HT-29 (cell line): ENCODE data around the gene CBLC. TPM values are rescaled to one million over a fixed set of nuclear protein-coding genes. Genes with fewer than 3 reads are reported as not detected.
A peak's percentile ranks its signal among the peaks of the same experiment; 100 is the strongest.

Experiments
- DNase-seq: peaks from one replicate; pipeline ENCODE4 v3.0.0-alpha.2; 2015; ENCODE audit warnings: low spot score
- total RNA-seq: library from RNA; depleted of rRNA; stranded (reverse); fragments of >200 nt; shearing (Covaris generic); gene quantifications from 2 replicates; pipeline ENCODE4 v1.2.3, GENCODE V29; 2014; rRNA removed

The CBLC gene
- total RNA-seq: 79.7 and 93.2 TPM in 2 replicates

GRCh38 chr19:44777715-44778347 lies at the start of gene CBLC:
TSS of gene CBLC (plus strand) at chr19:44777890. CDS start at chr19:44777932, 42 bp downstream.
- DNase-seq: peak; percentile 98

DNA sequence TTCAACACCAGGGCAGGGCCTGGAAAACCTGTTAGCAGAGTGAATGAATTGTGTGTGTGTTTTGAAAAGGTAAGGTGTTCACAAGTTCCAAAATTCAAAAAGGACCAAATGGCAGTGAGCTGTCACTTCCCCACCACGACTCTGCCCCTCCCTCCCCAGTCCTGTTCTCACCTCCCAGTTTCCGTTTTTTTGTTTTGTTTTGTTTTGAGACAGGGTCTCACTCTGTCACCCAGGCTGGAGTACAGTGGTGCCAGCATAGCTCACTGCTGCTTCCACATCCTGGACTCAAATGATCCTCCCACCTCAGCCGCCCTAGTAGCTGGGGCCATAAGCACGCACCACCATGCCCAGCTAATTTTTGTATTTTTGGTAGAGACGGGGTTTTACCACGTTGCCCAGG lies 49.5 kb upstream of the CBLC start:
- DNase-seq: no peak

DNA sequence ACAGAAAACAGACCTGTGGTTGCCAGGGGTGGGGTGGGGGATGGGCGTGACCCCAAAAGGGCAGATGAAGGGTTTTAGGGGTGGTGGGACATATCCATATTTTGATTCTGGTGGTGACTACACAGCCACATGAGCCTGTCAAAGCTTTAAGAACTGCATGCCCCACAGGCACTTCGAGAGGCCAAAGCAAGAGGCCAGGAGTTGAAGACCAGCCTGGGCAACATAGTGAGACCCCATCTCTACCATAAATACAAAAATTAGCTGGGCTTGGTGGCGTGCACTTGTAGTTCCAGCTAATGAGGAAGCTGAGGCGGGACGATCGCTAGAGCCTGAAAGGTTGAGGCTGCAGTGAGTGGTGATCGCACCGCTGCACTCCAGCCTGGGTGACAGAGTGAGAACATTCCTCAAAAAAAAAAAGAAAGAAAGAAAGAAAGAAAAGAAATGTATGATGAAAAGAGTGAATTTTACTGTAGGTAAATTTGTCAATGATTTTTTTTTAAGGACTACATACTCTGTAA lies 48.1 kb upstream of the CBLC start:
- no peak for DNase-seq

- DNase-seq: no peak
Observed at GRCh38 chr19:44731081-44731480, 46.6 kb upstream of the CBLC start.

- no peak for DNase-seq
Observed at GRCh38 chr19:44731622-44732021, 46.1 kb upstream of the CBLC start.

DNA sequence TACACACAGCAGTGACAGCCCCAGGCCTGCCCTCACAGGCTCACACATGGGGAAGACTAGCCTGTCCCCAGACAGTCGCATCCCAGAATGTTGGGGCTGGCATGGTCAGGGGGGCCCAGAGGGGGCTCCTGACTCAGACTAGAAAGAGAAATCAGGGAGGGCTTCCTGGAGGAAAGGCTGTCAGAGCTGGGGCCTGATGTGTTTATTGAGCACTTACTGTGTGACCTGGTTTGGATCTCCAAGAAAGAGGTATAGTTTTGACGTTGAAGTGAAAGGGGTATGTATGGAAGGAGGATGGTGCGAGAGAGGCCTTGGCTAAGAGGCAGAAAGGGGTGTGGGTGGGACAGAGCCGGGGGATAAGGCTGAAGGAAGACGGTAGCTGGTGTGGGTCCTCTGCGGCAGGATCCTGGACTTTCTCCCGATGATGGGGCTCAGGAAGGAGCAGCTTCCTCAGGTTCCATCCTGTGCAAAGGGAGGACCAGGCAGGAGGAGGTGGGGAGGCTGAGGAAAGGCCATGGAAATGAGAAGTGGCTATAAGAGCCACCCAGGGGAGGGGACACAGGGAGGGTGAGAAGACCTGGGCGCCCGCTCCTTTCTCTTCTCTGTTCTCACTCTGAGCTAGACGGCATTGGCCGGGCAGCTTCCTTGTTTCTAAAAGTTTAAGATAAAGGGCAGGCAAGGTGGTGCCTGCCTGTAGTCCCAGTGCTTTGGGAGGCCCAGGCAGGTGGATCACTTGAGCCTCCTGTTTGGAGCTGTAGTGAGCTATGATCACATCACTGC lies 45.3 kb upstream of the CBLC start:
- DNase-seq: no peak

DNA sequence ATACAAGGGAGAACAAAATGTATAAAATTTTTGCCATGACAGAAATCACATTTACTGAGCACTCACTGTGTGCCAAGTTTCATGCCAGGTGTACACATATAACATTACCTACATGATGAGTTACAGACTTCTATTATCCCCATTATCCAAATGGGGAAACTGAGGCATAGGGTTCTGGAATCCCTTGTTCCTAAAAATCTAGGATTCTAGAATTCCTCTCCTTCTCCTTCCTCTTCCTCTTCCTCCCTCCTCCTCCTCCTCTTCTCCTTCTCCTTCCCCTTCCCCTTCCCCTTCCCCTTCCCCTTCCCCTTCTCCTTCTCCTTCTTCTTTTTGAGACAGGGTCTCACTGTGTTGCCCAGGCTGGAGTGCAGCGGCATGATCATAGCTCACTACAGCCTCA lies 43.3 kb upstream of the CBLC start:
- no peak for DNase-seq

DNA sequence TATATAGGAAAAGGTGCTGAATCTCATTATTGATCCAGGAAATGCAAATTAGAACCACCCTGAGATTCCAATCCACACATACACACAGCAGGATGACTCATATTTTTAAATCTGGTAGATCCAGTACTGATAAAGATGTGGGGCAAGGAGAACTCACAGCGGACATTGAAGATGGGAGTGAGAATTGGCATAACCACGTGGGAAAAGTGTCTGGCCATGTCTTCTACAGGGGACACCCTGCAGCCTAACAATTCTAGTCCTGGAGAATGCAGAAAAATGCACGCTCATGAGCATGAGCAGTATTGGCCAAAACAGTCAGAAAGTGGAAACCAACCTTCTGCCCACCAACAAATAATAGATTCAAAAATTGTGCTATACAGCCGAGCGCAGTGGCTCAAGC lies 42.7 kb upstream of the CBLC start:
- DNase-seq: peak; percentile 93

- DNase-seq: no peak
Observed at GRCh38 chr19:44737238-44738071, 40.2 kb upstream of the CBLC start.

- DNase-seq: no peak
Observed at GRCh38 chr19:44738136-44738535, 39.6 kb upstream of the CBLC start.

DNA sequence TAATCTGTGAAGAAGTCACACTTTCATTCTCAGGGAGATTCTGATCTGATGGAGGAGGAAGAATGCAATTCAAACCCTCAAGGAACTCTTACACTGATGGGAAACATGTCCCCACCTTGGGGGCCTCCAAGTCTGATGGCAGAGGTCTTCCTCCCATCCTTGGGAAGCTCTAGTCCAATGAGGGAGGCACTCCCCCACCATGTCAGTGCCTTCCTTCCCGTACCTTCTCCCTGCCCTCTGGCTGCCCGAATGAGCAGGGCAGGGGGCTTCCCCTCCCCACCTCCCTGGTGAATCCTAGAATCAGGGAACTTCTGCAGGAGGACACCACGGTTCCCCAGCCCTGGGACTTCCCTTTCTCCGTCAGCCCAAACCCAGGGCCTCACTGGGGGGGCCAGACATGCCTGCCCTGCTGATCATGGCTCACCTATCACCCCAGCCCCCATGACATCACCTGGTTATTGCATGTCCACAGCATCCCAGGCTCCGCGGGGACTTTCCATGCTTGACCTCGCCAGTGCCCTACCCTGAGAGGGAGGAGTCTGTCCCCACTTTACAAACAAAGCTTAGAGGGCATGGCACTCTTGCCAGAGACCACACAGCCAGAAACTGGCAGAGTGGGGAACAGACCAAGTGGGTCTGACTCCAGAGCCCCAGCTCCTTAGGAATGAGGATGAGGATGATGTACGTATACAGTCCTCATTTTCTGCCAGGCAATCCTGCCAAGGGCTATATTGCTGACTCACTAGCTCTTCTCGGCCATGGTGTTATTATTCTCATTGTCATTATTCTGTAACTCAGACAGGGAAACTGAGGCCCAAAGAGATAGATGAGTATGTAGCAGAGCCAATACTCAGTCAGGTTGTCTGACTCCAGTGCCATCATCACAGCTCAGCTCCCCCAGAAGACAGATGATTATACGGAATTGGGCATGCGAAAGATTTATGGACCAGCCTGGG lies 38.8 kb upstream of the CBLC start:
- DNase-seq: peak; percentile 56

DNA sequence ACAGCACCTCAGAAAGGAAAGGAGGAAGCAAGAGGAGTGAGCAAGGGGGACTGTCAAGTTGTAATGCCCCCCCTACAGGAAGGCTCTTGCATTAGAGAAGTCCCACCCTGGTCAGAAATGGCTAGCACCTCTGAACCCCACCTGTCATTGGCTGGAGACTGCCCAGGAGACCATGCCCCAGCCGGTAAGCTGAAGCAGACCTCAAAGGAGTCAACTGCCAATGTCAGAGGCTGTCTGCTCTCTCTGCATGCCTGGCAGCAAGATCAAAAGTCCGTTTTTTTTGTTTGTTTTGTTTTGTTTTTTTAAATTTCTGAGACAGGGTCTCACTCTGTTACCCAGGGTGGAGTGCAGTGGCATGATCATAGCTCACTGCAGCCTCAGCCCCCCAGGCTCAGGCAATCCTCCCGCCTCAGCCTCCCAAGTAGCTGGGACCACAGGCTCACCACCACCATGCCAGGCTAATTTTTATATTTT lies 37.3 kb upstream of the CBLC start:
- peak; percentile 45 for DNase-seq

DNA sequence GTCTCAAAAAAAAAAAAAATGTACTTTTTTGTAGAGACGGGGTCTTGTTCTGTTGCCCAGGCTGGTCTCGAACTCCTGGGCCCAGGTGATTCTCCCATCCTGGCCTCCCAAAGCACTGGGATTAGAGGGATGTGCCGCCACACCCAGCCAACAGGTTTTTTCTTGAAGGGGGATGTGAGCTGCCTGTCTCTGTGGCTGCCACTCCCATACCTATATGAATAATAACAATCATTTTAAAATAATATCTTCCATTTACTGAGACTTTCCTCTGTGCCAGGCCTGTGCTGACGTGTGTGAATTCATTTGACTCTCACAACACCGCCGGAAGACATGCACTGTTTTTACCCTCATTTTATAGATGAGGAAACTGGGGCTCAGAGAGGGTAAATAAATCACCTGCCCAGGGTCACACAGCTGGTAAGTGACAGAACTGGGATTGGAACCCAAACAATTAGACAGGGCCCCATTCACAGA lies 36.4 kb upstream of the CBLC start:
- DNase-seq: peak; percentile 76

DNA sequence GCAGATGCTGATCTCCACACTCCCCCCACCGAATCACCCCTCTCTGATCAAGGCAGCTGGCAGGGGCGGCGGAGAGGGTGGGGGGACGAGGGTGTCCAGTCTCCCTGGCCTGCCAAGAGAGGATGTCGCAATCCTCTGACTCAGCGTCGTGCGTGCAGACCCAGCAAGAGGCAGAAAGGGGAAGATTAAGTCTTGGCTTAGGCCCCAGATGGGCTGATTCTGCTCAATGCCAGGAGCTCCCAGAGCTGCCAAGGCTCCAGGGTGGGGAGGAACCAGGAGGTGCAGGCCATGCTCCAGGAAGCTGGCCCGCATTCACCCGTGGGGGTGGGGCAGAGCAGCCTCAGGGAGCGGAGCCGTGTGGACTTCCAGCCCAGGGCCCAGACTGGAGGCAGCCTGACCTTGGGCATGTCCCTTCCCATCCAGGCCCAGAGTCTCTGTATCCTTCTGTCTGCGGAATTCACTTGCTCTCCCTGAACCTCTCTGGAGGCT lies 35.8 kb upstream of the CBLC start:
- peak; percentile 100 for DNase-seq

GRCh38 chr19:44742330-44743061 lies 35.2 kb upstream of the CBLC start:
- DNase-seq: peak; percentile 52

DNA sequence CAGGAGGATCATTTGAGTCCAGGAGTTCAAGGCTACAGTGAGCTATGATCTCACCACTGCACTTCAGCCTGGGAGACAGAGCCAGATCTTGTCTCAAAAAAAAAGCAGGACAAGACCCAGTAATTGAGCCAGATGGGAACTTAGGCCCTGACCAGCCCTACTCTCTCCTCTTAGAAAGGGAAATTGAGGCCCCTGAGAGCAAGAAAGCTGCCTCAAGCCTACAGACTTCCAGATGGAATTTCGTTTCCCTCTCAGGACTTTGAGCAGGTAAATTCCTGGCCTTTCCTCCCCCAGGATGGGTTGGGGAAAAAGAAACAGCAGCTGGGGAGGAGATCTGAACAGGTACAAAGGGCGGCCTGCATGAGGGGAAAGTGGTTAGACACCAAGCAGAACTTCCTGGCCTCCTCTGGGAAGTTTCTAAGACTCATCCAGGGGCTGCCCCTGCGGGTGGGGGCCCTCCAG lies 32.8 kb upstream of the CBLC start:
- DNase-seq: peak; percentile 40

DNA sequence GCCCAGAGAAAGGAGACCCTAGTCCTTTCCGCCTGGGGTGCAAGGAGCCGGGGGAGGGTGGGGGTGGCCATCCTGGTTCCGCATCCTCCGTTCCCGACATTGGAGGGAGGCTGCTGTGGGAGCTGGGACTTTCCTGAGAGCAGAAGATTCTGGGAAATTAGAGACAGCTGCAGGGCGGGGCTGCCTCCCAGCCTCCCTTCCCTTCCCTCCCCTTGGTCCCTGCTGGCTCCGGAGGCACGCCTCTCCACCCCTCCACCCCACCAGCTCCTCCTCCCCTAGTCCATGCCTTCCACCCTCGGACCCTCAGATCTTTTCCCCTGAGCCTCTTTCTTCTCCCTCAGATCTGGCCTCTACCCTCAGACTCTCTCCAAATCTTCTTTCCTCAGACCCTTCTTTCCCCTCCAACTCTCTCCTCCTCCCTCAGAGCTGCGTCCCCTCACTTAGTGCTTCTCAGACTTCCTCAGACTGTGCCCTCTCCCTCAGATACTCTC lies 32.3 kb upstream of the CBLC start:
- peak; percentile 60 for DNase-seq

DNA sequence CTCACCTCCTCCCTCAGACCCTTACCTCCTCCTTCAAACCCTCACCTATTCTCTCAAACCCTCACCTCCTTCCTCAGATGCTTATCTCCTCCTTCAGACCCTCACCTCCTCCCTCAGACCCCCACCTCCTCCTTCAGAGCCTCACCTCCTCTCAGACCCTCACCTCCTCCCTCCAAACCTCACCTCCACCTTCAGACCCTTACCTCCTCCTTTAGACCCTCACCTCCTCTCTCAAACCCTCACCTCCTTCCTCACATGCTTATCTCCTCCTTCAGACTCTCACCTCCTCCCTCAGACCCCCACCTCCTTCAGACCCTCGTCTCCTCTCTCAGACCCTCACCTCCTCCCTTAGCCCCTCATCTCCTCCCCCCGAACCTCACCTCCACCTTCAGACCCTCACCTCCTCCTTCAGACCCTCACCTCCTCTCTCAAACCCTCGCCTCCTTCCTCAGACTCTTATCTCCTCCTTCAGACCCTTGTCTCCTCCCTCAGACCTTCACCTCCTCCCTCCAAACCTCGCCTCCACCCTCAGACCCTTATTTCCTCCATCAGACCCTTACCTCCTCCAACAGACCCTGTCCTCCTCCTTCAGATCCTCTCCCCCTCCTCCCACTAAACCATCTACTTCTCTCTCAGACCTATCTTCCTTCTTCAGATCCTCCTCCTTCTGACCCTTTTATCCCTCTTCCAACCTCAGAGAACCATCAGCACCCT lies 31.6 kb upstream of the CBLC start:
- DNase-seq: no peak

DNA sequence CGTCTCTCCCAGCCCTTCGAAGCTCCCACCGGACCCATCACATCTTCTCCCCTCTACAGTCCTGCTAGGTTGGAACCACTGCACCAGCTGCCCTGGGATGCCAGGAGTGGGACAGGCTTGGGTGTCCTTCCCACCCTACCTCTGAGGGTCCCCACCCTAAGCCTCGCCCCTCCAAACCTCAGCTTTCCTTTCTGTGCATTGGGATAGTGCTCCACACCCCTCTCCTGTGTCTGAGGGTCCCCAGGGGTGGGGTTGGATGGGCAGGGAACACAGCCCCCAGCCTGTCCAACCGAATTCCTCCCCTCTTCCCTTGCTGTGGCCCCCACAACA lies 31.1 kb upstream of the CBLC start:
- no peak for DNase-seq
